K562 (cell line): Measurements from ENCODE around the gene ITGAD. TPM values are rescaled to one million over a fixed set of nuclear protein-coding genes. Genes with fewer than 3 reads are reported as not detected.

Source experiments
- ATAC-seq: fragments of 200-7000 bp; cut with Tn5 transposase; 3 replicates; pipeline ENCODE4 v1.9.1; 2020; ENCODE audit warnings: moderate library complexity
- BruUV-seq: library from RNA; stranded (reverse); fragments of 400-500 nt; replicated peaks from 2 replicates; lab custom pipeline; 2021; lab: Mats Ljungman, UMichigan
- CTCF ChIA-PET: fragments of 300-600 bp; formaldehyde crosslinking; extraction: SDS; loops from one replicate; lab custom pipeline; 2021; ENCODE audit warnings: low intra/inter-chr PET ratio; lab: Yijun Ruan, JAX
- POLR2A ChIA-PET: fragments of 300-600, 350-650 bp; sonication (Branson Sonifier 250); formaldehyde crosslinking; extraction: SDS; loops from one replicate; lab custom pipeline; 2021; ENCODE audit warnings: antibody characterized with exemption, inconsistent platforms; lab: Yijun Ruan, JAX
- DNase-seq, 4 experiments: peaks; one replicate each; pipeline versions ENCODE4 v3.0.0 to v3.0.0-alpha.2; 2011 to 2018; ENCODE audit warnings: low spot score in 3 of 4, mixed read lengths in 3 of 4; ENCODE audit errors: extremely low read depth in 1 of 4
- FAIRE-seq: peaks from 2 replicates; lab custom pipeline; 2011; peaks lifted over from hg19 to GRCh38; lab: Jason Lieb, UNC
- H2AFZ ChIP-seq: 2 replicates; pipeline ENCODE4 v1.6.0; 2011; ENCODE audit warnings: low read depth, low read length, control low read depth, inconsistent platforms
- H3K27ac ChIP-seq: fragments of 200-600 bp; 3 replicates; pipeline ENCODE4 v1.8.0; 2011; ENCODE audit warnings: low read depth, mild to moderate bottlenecking, control low read depth, inconsistent platforms, low read length, moderate library complexity, mixed read lengths; ENCODE audit errors: extremely low read depth
- H3K27me3 ChIP-seq, 2 experiments: fragments of 300-600 bp in 1 of 2; 2 replicates in 1 of 2; 3 replicates in 1 of 2; pipeline versions ENCODE4 v1.6.0 to v1.8.0; 2011; ENCODE audit warnings: inconsistent platforms in 2 of 2, low read length in 2 of 2, mild to moderate bottlenecking in 1 of 2, mixed read lengths in 1 of 2, moderate library complexity in 1 of 2; ENCODE audit not compliant: control insufficient read depth in 2 of 2, insufficient read depth in 2 of 2
- H3K36me3 ChIP-seq: fragments of 300-600 bp; 3 replicates; pipeline ENCODE4 v1.8.0; 2011; ENCODE audit warnings: mild to moderate bottlenecking, low read length, inconsistent platforms; ENCODE audit not compliant: control insufficient read depth, insufficient read depth
- H3K4me1 ChIP-seq, 2 experiments: fragments of 200-600 bp in 1 of 2; replicated peaks in 1 of 2; 2 replicates in 1 of 2; 3 replicates in 1 of 2; pipeline versions ENCODE4 v1.5.1 to v1.8.0; 2011; ENCODE audit warnings: inconsistent platforms in 2 of 2, low read length in 2 of 2, mild to moderate bottlenecking in 1 of 2, mixed read lengths in 1 of 2, moderate library complexity in 1 of 2; ENCODE audit not compliant: control insufficient read depth in 2 of 2, insufficient read depth in 2 of 2
- H3K4me2 ChIP-seq: 2 replicates; pipeline ENCODE4 v1.6.1; 2011; ENCODE audit warnings: low read length, control low read depth, inconsistent platforms, mixed read lengths; ENCODE audit not compliant: insufficient read depth
- H3K4me3 ChIP-seq: fragments of 200-600 bp; sonication (generic), shearing (Covaris generic); 2 replicates; pipeline ENCODE4 v1.5.1; 2016; ENCODE audit warnings: control low read depth, inconsistent platforms
- H3K79me2 ChIP-seq: fragments of 200-600 bp; 3 replicates; pipeline ENCODE4 v1.8.0; 2011; ENCODE audit warnings: low read length, inconsistent platforms; ENCODE audit not compliant: control insufficient read depth, insufficient read depth
- H3K9ac ChIP-seq, 2 experiments: 2 replicates each; pipeline versions ENCODE4 v1.6.0 to v1.6.1; 2011; ENCODE audit warnings: low read depth in 2 of 2, low read length in 2 of 2, control low read depth in 1 of 2, inconsistent platforms in 1 of 2, mild to moderate bottlenecking in 1 of 2, mixed read lengths in 1 of 2; ENCODE audit not compliant: insufficient read depth in 1 of 2
- H3K9me1 ChIP-seq: one replicate; pipeline ENCODE4 v1.6.0; 2011; ENCODE audit warnings: inconsistent platforms, mild to moderate bottlenecking, low read length, moderate library complexity; ENCODE audit not compliant: control insufficient read depth, insufficient read depth
- H3K9me3 ChIP-seq: replicated peaks from 2 replicates; pipeline ENCODE4 v1.5.1; 2011; ENCODE audit warnings: low read depth, low read length, inconsistent platforms; ENCODE audit not compliant: control insufficient read depth, insufficient read depth
- H4K20me1 ChIP-seq: replicated peaks from 2 replicates; pipeline ENCODE4 v1.6.1; 2011; ENCODE audit warnings: low read length, inconsistent platforms, mixed read lengths; ENCODE audit not compliant: control insufficient read depth, insufficient read depth
- BCOR ChIP-seq: fragments of 450-650 bp; IDR thresholded peaks from 2 replicates; pipeline ENCODE4 v1.6.1; 2016
- ETV1 ChIP-seq: fragments of 450-650 bp; conservative IDR thresholded peaks from 2 replicates; pipeline ENCODE4 v1.6.1; 2016; ENCODE audit warnings: missing genetic modification characterization, control low read depth, low read depth, missing compliant biosample characterization
- RBM25 ChIP-seq: fragments of 200-400 bp; formaldehyde crosslinking; IDR thresholded peaks from 2 replicates; pipeline ENCODE4 v1.6.1; 2018; ENCODE audit warnings: low read length, low read depth, moderate library complexity; ENCODE audit not compliant: severe bottlenecking
- ZNF146 ChIP-seq: IDR thresholded peaks from one replicate; pipeline ENCODE4 v1.6.1; 2018; ENCODE audit warnings: missing compliant biosample characterization; ENCODE audit not compliant: unreplicated experiment
- WGBS: fragments of 100-300 bp; shearing (Covaris generic); methylation state at CpG from one replicate; pipeline ENCODE4 v1.1.6; 2016; ENCODE audit warnings: low coverage, mixed read lengths; ENCODE audit not compliant: insufficient coverage; ENCODE audit errors: missing lambda C conversion rate; 5-methylcytosine and 5-hydroxymethylcytosine counted together
- in situ Hi-C: fragments of 300-500 bp; cut with MboI; formaldehyde crosslinking; loops from 4 replicates; pipeline ENCODE4 v1.15.0; 2018; ENCODE audit warnings: inconsistent platforms, mixed read lengths
- intact Hi-C: fragments of 100-400 bp; cut with micrococcal nuclease; formaldehyde crosslinking; loops from 2 replicates; pipeline ENCODE4 v1.14.2; 2022
- polyA plus RNA-seq, 8 experiments: library from polyadenylated mRNA; depleted of rRNA in 4 of 8; stranded (reverse) in 5 of 8; unstranded in 3 of 8; fragments of >200 nt; fragmentation: Nextera tagmentation in 2 of 8; fragmentation: Illumina TruSeq in 1 of 8; extraction: Ambion mirVana in 2 of 8; extraction: Trizol in 1 of 8; gene quantifications; 2 replicates each; pipeline versions ENCODE4 v1.2.1 to v1.2.3, GENCODE V29; 2011 to 2014; ENCODE audit warnings: inconsistent platforms in 1 of 8, missing spikeins in 1 of 8
- total RNA-seq, 7 experiments: library from RNA; depleted of rRNA in 6 of 7; stranded (reverse); fragments of >200 nt in 6 of 7; fragmentation: Illumina TruSeq in 2 of 7; extraction: Trizol in 2 of 7; gene quantifications; 2 replicates each; pipeline versions ENCODE4 v1.2.1 to v1.2.3, GENCODE V29; 2011 to 2021; ENCODE audit warnings: low replicate concordance in 1 of 7

The ITGAD gene
- total and polyA plus RNA-seq, 9 of the 15 experiments (the other 6 are each of a cell fraction or from before 2014, with no cell fraction given): not detected

DNA sequence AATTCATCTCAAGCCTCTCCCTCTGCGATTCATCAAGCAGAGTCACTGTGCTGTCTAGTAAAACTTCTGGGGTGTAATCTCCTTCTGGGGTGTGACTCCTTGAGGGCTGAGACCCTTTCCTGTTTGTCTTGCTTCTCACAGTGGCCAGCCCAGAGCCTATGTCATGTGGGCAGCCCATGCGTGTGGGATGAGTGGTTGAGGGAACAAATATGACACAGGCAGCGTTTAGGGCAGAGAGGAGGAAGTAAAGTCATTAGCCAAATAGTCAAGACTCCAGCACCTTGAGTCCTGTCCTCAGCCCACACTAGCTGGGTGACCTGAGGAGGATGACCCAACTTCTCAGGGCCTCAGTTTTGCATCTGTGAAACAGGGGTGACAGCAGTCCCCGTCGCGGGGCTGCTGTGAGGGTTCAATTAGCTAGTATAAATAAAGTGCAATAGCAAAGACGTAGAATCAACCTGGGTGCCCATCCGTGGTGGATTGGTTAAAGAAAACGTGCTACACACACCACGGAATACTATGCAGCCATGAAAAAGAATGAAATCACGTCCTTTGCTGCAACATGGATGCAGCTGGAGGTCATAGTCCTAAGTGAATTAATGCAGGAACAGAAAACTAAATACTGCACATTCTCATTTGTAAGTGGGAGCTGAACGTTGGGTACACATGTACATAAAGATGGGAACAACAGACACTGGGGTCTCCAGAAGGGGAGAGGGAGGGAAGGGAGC lies 42.7 kb upstream of the ITGAD start:
- Histone ChIP-seq H3K9ac (no peak overlapping the region), H3K36me3 (no peaks in the 10 kb centered on the region), H3K27me3 (peaks cover 0 to 23% of the 10 kb centered on the region in 2 experiments; a peak in 2 of 5 replicates), H3K4me3 (no peak overlapping the region), H3K4me2 (no peak overlapping the region), H3K9me3 (peaks cover 4% of the 10 kb centered on the region; the same call in 1 of the 2 replicates), H3K4me1 (peaks cover 2 to 19% of the 10 kb centered on the region in 2 experiments; a peak in 3 of 5 replicates), H3K27ac (no peak overlapping the region), H4K20me1 (no peaks in the 10 kb centered on the region), H2AFZ (no peak overlapping the region), H3K9me1 (no peaks in the 10 kb centered on the region), H3K79me2 (no peaks in the 10 kb centered on the region)
- ChIA-PET CTCF (no interaction called here), POLR2A (no interaction called here)
- BruUV-seq: no TSS peak
- 5% methylated on average over 12 of the region's 12 CpGs for WGBS
- in situ Hi-C loops: no loop called here
- DNase-seq (no peak), ATAC-seq (no peak), FAIRE-seq (no peak)
- intact Hi-C loops: no loop called here
- TF ChIP-seq RBM25 (peak; percentile 79), ZNF146 (CRISPR knock-in tag) (peak; percentile 98), ETV1 (tag) (no peak), BCOR (0 out of 2 replicates have a peak, but pooled peaks have one; percentile 41)
